NCI-H128 (cell line): ENCODE data around the gene SLC6A13.

Experiments used
- DNase-seq: peaks from one replicate; lab custom pipeline; 2025; ENCODE audit not compliant: unreplicated experiment; lab: John Stamatoyannopoulos, UW

The SLC6A13 gene

DNA sequence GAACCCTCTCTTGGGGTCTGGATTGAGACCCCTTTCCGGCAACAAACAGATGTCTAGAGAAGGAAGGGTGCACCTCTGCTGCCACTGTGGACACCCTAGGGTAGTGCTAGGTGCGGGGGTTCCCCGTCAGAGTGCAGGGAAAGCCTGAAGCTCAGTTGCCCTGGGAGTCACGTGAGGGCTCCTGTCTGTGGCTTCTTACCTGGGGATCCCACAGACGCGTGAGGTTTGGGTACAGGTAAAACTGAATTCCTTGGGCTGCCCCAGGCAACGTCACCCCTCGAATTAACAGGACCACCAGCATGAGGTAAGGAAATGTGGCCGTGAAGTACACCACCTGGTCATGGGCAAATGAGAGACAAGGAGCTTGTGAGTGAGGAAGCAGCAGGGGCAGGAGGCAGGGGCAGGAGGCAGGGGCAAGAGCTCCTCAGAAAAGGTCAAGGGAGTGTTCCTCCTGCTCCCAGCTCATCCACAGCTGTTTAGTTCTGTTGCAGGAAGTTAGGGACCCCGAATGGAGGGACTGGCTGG lies 27.7 kb downstream of the SLC6A13 start:
- DNase-seq: no peak

DNA sequence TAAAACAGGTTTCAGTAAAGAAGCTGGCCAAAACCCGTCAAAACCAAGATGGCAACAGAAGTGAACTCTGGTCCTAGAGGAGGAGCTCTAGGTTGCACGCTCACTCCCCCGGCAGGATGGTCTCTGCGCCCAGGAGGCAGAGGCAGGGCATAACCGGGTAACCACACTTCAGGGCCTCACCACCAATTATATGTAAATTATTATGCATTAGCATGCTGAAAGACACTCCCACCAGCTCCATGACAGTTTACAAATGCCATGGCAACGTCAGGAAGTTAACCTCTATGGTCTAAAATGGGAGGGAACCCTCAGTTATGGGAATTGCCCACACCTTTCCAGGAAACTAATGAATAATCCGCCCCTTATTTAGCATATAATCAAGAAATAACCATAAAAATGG lies 28.6 kb downstream of the SLC6A13 start:
- no peak for DNase-seq

DNA sequence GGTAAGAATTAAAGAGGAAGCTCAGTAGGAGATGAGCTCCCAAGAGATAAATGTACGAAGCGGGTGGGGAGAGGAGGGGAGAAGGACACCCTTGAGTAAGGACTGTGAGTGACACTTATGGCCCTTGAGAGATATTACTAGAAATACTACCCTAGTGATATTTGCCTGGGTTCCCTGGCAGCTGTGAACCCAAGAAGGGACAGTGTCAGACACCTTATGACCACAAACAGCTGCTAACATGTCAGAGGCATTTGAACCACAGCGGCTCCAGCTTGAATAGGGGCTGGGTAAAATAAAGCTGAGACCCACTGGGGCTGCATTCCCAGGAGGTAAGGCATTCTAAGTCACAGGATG lies 29.0 kb downstream of the SLC6A13 start:
- no peak for DNase-seq

DNA sequence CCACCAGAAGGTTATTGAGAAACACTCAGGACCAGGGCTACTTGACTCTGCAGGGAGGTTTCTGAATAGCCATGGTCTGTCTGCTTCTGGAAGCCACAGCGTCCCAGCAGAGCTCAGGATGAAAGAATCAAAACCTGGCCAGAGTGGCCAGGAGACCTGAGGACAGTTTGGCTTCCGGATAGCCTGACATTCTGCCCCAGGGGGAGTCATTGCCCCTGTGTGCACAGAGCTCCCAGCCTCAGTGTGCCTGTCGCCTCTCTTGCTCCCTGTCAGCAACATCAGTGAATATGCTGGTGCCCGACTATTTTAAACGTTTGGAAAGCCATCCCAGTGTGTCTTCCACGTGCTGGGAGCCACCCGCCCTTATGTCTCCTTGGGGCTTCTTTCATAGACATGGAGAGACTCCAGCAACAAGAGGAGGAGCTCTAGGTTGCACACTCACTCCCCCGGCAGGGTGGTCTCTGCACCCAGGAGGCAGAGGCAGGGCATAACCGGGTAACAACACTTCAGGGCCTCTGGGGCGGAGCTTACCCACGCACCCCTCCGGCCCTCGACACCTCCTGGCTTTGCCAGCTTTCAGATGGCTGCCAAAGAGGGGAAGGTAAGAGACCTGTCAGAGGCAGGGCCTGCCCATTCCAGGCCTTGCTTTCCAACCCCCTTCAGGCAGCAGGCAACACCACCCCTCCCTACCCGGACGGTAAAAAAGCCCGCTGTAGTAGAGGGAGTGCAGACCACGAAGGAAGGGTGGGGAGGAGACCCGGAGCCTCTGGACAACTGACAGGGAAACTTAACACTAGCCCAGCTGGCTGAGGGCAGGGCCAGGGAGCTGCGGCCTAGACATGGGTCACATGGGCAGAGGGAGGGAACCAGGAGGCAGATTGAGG lies 29.7 kb downstream of the SLC6A13 start:
- DNase-seq: no peak

DNA sequence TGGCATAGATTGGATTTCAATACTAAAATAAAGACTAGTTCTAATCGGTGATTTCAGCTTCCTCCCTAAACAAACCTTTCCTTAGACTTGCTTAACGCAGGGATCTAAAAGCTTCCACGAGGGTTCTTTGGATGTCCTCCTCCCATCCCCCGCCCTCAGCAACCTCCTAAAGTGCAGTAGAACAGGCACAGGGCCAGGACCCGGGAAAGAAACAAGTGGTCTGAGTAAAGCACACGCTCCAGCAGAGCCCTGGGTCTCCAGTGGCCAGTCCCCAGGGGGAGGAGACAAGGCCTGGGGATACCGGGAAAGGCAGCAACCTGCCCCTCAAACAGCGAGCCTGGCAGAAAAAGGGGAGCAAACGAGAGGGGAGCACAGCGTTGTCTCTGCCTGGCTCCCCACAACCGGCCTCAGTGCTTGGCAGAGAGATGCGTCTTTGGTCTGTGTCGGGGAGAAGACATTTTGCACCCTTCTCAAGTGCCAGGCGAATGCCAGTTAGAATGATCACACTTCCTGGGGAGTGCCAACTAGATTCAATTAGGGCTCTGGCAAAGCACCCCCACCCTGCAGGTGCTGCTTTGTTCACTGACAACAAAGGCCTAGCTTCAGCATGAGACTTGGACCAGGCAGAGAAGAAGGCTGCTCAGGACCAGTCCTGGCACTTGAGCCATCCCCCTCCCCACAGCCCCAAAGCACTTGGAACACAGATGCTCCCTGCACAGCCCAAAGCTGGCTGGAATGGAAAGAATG lies 31.5 kb downstream of the SLC6A13 start:
- DNase-seq: no peak

DNA sequence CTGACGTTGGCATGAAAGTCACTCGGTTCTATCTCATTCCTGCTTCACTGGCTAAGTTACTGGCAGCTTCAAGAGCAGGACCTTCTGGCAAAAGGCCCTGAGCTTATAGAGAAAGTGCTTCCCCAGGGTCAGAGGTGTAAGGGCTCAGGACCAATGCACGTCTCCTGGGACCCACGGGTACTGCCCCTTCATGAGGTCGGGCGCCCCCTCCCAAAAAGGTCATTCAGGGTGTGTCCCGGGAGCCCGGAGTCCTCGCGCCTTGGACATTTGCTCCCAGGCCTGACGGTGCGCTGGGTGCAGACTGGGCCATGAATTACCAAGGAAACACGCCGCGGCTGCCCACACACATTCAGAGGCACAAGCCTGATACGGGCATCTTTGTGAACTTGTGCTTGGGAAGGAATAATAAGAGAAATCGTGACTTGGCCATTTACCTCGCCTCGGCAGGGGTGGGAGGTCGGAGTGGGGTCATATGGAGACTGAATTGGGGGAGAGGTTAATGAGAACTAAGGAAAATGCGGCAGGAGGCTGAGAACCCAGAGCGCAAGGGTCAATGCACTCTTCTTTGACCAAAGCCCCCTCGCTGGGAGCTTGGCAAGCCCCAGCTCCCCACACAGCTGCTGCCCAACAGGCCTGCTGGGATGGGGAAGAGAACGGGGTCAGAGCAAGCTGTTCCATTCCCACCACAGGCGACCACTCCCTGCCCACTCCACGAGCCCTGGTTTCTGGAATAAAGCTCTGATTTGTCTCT lies 33.0 kb downstream of the SLC6A13 start:
- no peak for DNase-seq

DNA sequence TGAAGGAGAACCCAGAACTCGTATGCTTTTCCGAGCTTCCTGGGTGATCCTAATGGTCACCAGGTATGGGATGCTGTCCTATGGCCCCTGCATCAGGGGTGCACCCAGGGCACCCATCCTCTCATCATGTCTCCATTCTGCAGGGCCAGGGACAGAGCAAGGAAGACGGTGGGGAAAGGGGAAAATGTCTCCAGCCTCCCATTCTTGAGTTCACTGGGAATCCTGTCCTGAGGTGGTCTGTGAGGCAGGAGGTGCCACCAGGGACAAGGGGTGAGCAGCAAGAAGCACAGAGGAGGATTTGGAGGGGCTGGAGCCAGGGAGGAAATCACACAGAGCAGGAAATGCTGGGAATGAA lies 33.8 kb downstream of the SLC6A13 start:
- no peak for DNase-seq

DNA sequence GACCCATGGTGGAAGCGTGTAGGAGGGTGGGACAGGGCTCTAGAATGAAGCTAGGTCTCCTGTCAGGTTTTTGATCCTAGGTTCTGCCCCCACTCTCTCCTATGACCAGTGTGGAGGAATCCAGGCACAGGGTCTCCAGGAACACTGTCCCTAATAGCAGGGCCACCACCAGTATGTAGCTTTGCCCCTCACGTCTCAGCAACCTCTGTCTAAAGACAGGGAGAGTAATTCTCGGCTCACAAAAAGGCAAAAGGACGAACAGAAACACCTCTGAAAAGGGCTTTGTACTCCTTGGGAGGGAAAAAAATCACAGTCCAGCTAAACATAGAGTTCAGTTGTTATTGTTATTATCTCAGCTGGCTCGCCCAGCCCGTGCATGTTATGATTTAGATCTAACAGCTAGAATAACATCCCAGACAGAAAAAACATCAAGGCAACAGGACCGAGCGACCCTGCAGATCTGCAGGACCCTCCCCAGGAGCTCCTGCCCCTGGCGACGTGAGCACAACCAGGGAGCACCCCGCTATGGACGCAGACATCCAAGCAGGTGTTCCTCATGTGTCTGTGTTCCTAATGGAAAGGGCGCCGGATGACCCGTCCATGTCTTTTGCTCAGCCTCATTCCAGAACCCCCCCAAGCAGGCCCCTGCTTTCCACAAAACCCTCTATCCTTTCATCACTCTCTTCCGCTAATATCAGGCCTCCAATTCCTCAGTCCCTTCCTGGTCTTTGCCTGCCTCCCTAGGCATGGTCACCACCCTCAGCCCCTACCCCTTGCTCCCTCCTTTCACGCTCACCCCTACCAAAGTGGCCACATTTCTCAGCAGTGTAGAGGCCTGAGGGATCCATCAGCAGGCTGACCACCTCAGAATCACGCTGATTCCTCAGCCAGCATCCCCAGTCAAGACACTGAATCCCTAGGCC lies 34.5 kb downstream of the SLC6A13 start:
- DNase-seq: no peak

DNA sequence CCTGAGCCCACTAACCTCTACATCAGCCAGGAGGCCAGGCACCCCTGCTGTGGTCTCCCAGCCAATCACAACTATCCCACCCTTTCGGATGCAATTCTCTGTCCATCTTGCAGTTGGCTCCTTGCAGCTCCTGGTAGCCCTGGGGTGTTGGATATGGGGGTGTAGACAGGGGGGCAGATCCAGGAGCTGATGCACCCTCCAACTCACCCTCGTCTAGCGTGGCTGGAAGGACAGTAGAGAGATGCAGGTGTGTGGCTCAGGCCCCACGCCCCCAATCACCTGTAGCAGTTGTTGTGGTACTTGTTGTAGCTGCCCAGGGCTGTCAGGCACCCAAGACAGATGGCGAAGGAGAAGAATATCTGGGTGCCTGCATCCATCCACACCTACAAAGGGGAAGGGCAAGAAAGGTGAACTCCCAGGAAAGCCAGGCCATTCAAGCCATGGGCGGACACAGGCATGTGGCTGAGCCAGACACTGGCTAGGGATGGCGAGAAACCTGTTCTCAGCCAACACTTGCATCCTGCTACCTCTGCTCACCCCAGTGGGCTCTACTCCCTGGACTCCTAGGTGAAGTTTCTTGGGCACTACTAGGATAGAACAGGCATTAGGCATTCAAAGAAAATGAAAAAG lies 35.2 kb downstream of the SLC6A13 start:
- DNase-seq: no peak

DNA sequence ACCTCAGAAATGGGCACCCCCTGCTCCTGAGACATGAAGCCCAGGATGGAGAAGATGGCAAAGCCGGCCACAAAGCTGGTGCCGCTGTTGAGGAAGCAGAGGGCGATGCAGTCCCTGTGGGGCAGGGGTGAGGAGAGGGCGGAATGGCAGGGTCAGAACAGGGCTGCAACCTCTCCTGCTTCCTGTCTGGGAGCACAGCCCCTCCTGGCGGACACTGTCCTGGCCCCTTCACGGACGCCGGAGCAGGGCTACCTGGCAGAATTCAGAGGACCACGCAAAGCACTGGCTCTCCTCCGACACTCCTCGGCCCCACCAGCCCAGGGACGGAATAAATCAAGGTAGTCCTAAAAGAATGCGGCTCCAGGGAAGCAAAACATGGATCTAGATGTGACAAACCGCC lies 36.2 kb downstream of the SLC6A13 start:
- no peak for DNase-seq

DNA sequence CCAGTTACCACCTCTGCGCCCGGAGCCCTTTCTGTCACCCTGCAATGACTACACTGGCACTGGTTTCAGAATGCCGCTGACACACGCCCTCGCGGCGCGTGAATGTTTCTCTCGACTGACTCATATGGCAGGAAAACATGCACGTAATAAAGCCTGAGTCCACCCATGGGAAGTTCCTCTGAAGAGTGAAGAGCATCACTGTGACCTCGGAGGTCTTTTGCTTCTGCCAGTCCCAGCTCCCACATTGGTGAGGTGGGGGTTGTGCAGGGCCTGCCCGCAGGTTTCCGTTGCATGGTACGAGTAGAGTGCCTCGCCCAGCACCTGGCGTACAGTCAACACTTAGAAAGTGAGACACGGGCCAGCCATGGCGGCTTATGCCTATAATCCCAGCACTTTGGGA lies 37.6 kb downstream of the SLC6A13 start:
- DNase-seq: no peak

DNA sequence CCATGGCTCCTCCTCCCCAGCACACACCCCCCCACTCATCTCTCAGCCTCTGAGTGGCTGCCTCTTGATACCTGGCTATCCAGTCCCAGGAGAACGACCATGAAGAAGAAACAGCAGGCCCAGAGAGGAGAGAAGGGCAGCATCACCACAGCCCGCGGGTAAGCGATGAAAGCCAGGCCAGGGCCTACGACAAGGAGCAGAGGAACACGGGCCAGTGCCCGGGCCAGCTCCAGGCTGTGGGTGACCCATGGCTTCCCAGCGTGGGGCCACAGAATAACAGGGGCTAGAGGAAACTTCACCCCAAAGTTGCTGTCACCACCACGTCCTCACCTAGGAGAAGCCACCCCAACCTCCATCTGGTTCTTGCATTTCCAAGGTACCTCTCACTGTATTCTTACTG lies 38.3 kb downstream of the SLC6A13 start:
- no peak for DNase-seq

DNA sequence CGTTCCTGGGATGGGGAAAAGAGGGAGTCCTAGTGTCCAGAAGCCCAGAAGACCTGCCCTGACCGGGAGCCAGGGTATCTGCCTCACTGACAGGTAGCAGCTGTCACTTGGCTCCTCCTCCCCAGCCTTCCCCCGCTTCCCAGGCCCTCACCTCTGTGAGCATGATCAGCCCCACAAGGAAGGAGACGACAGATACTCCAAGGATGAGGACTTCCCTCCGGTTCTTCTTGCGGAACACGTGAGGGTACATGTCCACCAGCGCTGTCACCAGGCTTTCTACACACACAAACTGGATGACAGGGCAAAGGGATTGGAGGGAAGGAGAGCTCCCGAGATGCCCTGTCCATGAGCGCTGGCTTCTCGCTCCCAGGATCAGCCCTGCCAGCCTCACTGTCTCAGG lies 38.8 kb downstream of the SLC6A13 start:
- no peak for DNase-seq

DNA sequence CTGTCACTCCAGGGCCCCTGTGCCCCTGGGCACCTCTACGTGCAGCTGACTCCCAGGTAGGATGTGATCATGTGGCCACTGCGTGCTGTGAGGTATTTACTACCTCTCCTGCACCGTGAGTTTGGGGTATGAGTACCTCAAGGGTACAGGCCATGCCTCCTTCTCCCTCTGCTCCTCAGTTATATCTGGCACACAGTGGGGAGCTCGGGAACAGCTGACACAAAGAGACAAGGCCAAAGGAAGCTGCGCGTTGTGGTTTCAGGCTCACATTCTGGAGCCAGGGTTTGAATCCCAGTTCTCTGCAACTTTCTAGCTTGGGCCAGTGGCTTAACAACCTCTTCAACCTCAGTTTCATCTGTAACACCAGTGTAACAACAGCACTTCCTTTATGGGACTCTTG lies 40.9 kb downstream of the SLC6A13 start:
- no peak for DNase-seq

DNA sequence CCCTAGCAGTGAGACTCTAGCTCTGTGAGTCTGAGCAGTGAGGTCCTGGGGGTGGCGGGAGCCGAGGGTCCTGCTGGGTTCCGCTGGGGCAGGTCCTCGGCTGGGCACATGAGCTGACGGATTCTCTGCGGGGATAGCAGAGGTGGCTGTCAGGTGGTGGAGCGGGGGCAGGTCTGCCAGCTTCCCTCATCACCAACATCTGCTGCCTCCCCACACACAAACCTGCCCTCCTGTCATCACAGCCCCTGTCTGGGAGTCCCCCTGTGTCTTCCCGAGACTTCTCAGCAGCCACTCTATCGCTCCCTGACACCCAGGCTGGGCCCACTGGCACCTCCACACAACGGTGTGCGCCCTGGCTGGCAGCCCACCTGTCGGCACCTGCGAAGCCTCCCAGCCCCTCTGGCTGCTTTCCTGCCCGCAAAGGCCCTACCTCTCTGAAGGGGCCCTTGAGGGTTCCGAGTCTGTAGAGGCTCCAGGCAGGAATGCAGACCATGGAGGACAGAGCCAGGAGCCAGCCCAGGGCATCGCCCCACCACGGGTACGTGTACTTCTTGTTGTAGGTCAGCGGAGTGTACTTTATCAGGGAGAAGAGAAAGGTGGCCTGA lies 41.6 kb downstream of the SLC6A13 start:
- no peak for DNase-seq

DNA sequence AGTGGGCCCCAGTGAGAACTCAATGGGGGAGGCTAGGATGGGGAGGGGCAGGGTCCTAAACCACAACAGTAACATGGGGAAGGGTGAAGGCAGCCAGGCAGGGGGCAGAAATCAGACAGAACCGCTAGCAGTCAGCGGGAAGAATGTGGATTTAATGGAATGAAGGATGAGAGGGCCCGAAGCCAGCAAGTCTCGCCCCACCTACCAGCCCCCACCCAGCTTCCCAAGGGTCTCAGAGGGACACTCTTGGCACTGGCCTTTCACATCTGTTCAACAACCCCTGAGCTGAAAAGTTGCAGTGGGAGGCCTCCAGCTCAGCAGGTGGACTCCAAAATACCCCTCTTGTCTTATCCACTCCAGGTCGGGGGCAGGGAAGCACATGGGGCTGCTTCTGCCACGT lies 42.1 kb downstream of the SLC6A13 start:
- no peak for DNase-seq

DNA sequence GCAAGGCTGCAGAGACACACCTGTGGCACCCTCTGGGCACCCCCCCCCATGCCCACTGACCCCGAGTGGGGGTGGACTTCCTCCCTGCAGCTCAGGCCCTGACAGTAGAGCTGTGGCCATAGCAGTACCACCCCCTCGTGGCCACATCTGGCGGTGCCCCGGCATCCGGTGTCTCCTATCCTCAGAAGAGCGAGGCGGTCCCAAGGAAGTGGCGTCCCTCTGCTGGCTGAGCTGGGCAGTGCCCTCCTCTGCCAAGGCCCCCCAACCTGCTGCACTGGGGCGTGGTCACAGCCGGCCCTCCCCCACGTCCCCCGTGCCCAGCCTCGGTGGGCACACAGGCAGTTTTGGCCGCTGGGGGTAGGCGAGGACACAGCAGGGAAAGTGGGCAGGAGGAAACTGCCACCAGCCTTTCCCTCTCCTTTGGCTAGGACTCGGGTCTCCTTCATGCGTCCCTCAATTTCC lies 42.7 kb downstream of the SLC6A13 start:
- no peak for DNase-seq

DNA sequence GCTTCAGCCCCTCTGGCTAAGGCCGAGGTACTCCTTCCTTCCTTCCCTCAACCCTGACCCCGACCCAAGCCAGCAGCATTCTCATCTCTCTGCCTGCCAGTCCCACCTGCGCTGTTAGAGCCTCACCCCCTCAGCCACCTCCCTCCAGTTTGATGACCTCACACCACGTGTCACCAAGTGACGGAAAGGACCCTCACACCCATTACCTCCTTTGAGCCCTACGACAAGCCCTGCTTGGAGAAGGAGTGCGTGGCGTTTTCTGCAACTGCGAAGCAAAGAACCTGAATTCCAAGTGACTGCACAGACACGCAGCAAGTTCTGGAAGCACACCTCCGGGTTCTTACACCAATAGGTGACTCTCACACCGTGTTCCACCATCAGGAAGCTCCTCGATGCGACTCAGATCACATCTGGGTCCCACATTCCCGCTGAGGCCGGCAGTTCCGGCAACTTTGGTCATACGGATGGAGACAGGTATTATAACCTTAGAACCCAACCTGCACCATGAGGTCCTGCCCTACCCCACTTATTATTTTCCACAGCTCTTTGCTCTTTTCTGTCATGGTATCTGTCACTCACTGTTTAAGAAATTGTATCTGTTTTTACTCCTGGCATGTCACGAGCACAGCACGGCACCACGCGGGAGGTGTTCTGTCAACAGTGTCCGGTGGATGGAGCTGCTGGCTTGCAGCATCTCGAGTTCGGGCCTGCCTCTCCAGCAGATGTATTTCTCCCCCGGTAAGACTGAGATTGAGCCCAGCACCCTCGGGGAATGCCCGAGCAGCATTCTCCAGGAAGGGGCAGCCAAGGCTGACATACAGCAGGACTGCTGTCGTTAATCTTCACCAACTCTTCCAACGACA lies 43.7 kb downstream of the SLC6A13 start:
- DNase-seq: no peak

DNA sequence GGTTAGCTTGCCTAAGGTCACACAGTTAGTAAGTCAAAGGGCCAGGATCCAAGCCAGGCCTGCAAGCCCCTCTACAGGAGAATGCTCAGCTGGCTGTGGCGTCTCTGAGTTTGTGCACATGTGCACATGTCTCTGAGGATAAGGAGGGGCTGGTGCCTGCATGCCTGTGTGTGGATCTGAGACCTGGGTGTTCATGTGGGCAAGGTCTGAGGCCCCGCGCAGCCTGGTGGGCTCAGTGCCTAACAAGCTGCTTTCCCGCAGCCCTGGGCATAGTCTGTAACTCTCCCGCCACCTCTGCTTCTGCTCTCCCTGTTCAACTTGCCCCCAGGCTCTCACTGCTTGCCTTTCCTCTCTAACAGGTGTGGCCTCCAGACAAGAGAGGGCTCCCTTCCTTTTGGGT lies 44.4 kb downstream of the SLC6A13 start:
- DNase-seq: no peak
